Measurements from ENCODE around the gene LYZ.

DNA sequence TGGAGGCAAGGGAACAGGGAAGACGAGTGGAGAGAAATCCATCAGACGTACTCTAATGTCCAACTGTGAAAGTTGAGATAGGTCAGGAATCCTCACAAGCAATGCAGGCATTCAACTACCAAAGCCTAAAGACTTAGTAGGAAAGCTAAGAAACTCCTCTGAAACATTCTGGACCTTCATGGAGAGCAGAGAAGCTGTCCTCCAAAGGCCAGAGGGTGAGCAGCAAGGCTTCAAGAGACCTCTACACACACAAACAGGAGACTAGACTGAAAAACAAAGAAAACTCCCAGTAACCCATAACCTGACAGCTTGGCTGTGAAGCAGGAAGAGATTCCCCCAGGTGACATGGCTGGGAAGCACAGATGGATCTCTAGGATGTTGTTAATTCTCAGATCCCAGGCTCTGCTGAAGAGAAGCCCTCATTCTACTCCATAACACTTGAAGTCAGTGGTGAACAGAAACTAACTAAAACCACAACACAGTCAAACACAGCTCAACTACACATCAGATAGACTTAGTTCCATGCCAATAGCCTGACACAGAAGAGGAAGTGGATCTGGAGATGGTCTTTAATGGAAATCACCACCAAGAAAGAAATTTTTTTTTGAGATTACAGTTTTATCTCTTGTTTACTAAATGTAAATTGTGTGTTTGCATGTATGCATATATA lies 23.2 kb upstream of the LYZ start:
- TF ChIP-seq, protein P1, sequence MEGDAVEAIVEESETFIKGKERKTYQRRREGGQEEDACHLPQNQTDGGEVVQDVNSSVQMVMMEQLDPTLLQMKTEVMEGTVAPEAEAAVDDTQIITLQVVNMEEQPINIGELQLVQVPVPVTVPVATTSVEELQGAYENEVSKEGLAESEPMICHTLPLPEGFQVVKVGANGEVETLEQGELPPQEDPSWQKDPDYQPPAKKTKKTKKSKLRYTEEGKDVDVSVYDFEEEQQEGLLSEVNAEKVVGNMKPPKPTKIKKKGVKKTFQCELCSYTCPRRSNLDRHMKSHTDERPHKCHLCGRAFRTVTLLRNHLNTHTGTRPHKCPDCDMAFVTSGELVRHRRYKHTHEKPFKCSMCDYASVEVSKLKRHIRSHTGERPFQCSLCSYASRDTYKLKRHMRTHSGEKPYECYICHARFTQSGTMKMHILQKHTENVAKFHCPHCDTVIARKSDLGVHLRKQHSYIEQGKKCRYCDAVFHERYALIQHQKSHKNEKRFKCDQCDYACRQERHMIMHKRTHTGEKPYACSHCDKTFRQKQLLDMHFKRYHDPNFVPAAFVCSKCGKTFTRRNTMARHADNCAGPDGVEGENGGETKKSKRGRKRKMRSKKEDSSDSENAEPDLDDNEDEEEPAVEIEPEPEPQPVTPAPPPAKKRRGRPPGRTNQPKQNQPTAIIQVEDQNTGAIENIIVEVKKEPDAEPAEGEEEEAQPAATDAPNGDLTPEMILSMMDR (IDR thresholded peaks at IDR 0.05): no peak
- TF ChIP-seq POLR2A (IDR thresholded peaks at IDR 0.05): no peak

Measured in heart left ventricle (tissue), 13 donors.